GM18519 (cell line): ENCODE measurements around the gene DCHS2.

Experiments
- ATAC-seq: cut with Tn5 transposase; IDR thresholded peaks from one replicate; pipeline ENCODE4 v1.9.1; 2021; ENCODE audit warnings: mild to moderate bottlenecking, moderate library complexity; ENCODE audit not compliant: unreplicated experiment, low FRiP score

The DCHS2 gene

GRCh38 chr4:154329268-154329868 lies 162.2 kb downstream of the DCHS2 start:
- ATAC-seq: no peak

DNA sequence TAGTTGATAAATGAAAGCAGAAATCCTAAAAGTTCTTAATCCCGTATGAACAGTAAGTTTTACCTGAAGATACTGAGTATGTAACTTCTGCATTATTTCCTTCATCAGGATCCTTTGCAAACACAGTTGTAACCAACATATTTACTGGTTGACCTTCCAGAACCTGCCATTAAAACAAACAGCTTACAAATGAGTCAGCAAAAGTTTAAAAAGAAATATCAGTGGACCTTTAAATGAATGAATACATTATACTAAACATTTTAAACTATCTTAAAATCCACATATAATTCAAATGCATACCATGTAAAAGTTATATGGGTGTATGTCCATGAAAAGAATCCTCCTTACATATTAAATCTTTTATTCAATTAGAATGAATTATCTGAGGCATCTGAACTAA lies 163.6 kb downstream of the DCHS2 start:
- no peak for ATAC-seq

- ATAC-seq: no peak
Observed at GRCh38 chr4:154320521-154320920, 171.1 kb downstream of the DCHS2 start.

GRCh38 chr4:154319736-154320135 lies 171.9 kb downstream of the DCHS2 start:
- no peak for ATAC-seq

GRCh38 chr4:154317201-154317999 lies 174.2 kb downstream of the DCHS2 start:
- ATAC-seq: no peak

GRCh38 chr4:154315741-154316140 lies 175.9 kb downstream of the DCHS2 start:
- no peak for ATAC-seq

DNA sequence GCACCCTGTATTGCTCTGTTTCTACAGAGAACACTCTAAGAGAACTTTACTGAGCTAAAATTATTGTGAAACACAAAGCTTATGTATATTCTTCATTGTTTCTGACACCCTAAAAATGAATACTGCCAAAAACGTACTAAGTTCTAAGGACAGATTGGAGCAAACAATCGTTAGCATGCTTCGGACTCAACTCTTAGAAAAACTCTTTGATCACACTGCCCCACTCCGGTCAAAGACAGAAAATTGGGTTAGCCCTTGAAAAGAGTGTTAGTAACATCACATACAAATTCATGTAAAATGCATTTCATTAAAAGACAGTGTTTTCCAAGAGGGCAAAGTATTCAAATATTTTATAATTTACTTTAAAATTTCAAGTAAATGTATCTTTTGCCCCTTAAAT lies 177.4 kb downstream of the DCHS2 start:
- ATAC-seq: no peak

GRCh38 chr4:154313004-154313585 lies 178.5 kb downstream of the DCHS2 start:
- ATAC-seq: no peak

DNA sequence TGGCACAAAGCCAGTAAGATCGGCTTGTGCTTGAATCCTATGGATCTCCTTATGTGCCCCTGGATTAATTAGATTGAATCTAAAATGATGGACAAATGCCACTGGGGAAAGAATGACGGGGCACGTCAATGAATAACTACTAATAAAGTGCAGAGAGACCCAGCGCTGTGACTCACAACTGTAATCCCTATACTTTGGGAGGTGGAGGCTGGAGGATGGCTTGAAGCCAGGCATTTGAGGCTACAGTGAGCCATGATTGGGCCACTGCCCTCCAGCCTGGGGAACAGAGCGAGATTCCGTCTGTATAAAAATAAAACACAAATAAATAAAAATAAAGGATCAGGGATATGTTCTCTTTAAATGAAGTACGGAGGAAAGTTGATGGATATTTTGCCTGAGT lies 179.4 kb downstream of the DCHS2 start:
- ATAC-seq: no peak

- no peak for ATAC-seq
Observed at GRCh38 chr4:154310578-154310977, 181.0 kb downstream of the DCHS2 start.

DNA sequence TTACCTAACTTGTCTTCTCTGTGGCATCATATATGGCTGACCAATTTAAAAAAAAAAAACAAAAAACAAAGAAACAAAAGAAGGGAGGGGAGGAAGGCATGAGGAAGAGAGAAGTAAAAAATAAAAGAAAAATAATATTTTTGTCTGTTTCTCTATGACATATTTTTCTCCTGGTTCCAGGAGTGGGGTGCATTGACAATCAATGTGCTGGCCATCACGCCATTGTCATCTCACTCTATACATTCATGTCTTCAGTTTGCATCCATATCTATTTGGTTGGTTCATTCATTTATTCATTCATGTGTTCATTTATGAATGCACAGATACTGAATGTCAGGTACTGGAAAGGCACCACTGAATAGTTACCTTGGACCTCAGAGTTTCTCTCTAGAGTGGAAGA lies 183.4 kb downstream of the DCHS2 start:
- no peak for ATAC-seq

- no peak for ATAC-seq
Observed at GRCh38 chr4:154307451-154307850, 184.1 kb downstream of the DCHS2 start.

- ATAC-seq: no peak
Observed at GRCh38 chr4:154305616-154306015, 186.0 kb downstream of the DCHS2 start.

DNA sequence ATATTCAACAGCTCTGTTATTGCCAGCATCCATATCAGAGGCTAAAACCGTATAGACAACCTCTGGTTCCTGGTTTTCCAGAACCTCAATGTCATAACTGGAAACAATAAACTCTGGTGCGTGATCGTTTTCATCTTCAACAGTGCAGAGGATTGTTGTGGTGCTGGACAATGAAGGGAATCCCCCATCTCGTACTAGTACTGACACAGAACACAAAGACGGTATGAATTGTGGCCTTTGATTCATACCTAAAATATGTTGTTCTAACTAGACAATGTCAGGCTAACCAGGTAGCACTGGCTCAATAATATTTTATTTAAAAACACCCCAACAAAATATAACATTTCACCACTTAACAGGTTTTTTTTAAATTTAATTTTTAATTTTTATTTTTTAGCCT lies 186.9 kb downstream of the DCHS2 start:
- no peak for ATAC-seq

DNA sequence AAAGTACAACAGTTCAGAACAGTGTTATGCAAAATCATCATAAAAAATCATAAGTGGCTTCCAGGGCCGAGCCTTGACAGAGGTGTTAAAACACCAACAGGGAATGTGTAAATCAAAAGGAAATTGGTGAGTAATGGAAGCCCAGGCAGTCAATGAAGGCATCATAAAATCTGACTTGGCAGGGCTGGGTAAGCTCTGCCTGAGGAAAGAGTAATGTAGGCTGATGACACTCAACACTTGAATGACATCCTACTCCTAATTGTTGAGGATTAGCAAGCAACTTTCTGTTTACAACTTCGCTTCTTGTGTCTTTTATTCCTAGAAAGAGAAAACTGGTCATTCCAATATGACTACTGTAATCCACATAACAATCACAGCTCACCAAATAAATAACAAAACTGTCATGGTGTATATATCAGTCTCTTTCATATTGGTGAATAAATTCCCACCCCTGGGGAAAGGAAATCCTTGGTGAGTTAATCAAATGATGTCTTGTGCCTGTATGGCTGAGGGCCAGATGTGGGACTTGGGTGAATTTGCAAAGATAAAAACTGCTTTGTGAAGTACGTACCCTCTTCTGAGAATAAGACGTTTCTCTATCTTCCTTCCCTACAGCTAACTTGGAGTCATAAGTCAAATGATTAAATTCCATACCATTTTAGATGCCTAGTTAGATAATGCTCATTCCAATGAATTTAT lies 196.8 kb downstream of the DCHS2 start:
- ATAC-seq: no peak

DNA sequence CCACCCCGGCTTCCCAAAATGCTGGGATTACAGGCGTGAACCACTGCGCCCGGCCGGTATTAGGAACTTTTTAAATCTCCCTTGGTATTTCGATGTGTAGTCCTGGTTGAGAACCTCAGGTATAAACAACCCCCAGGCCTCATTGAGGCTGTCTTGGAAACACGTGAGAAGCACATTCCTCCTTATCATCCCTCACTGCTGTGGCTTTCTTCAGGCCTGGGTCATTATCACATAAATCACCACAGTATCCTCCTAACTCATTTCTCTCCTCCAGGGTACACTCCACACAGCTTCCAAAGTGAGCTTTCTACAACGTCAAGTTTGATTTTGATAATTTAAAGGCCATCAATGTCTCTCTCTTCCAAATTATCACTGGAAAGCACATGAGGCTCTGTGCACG lies 198.2 kb downstream of the DCHS2 start:
- no peak for ATAC-seq

DNA sequence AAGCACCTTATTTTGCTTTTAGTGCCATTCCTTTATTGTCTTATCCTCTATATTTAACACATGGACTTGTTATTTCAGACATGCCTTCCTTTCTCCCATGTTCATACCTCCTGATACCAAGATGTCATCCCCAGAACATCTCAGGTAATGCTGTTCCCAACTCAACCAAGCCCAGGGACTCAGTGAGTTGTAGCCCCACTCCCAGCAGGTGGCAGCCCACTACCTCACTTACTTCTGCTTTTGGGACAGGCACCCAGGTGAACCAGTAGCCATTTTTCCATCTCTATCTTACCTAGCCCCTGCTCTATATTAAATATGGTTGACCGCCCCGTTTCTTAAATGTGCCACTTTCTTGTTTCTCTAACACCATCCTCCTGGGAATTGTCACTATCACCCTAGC lies 199.0 kb downstream of the DCHS2 start:
- ATAC-seq: no peak

DNA sequence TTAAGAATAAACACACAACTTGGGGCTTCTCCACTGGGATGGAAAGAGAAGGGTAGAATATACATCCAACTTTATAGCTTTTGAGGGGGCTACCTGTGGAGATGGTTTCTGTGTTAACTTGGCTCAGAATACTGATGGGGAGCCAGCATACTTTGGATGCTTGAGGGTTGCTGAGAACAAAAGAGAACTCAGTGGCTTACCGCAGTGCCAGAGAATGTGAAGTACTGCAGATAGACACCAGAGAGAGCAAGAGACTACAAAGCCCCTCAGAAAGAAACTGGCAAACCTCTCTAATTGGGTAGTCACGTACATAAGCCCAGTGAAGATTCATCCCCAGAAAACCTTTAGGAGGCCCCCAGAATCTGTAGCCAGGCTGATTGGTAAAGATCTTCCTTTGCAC lies 214.4 kb downstream of the DCHS2 start:
- ATAC-seq: no peak

DNA sequence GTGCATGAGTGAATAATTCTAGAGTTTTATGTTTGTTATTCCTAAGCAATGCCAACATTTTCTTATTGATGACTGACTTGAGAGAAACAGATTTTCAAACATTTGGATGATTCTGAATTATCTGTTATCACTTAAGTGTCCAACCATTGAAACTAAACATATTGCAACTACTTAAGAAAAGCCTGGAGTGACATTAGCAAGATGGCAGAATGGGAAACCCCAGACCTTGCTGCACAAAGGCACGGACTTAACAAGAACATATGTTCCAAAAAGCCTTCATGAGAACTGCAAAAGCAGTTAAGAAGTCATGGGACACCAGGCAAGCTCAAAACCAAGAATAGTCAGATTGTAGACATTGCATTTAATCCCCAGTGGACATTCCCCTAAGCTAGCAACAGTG lies 215.1 kb downstream of the DCHS2 start:
- ATAC-seq: no peak

- no peak for ATAC-seq
Observed at GRCh38 chr4:154254999-154255398, 236.6 kb downstream of the DCHS2 start.

- no peak for ATAC-seq
Observed at GRCh38 chr4:154234576-154234975, 257.0 kb downstream of the DCHS2 start.
